ENCODE measurements around the gene HEXD.
"Not testable (repeated sequence)": the region's sequence is repeated elsewhere in the genome, so short reads cannot be mapped to it uniquely, and the experiment has no call there.

- not testable (repeated sequence) for TF ChIP-seq TEAD4 (IDR thresholded peaks at IDR 0.05; ENCODE audit: low read depth, low read length); TAF1 (IDR thresholded peaks at IDR 0.05; ENCODE audit: low read depth, low read length); GABPA (IDR thresholded peaks at IDR 0.05; ENCODE audit: borderline replicate concordance, insufficient read depth, low read length); CHD7 (IDR thresholded peaks at IDR 0.05; ENCODE audit: insufficient replicate concordance, low read length); POLR2A (IDR thresholded peaks at IDR 0.05; ENCODE audit: control extremely low read depth in 1 of 2, low read depth in 2 of 2, low read length in 2 of 2); BRCA1 (IDR thresholded peaks at IDR 0.05; ENCODE audit: low read depth, low read length); EZH2 (IDR thresholded peaks at IDR 0.05; ENCODE audit: low read depth, low read length, severe bottlenecking)
These were observed 45.1 kb upstream of the HEXD start for GRCh38 chr17:82373072-82373452.
